Activated CD8-positive, alpha-beta memory T cell treated with anti-CD3 and anti-CD28 coated beads for 4 hours (primary cell): ENCODE results near the gene GPHA2.
A peak's percentile ranks its signal among the peaks of the same experiment; 100 is the strongest.

Experiments used
- DNase-seq, 2 donors: peaks; one replicate each; pipeline ENCODE4 v3.0.0-alpha.2; 2020; ENCODE audit warnings: low read depth in 2 of 2

The GPHA2 gene

GRCh38 chr11:64910451-64911093, 25.1 kb downstream of the GPHA2 start:
- no peak for DNase-seq

GRCh38 chr11:64909653-64910343, 25.9 kb downstream of the GPHA2 start:
- DNase-seq = no peak

- DNase-seq = no peak
Observed at GRCh38 chr11:64908766-64909165, 26.9 kb downstream of the GPHA2 start.

- no peak for DNase-seq
Observed at GRCh38 chr11:64906314-64906635, 29.4 kb downstream of the GPHA2 start.

- no peak for DNase-seq
Observed at GRCh38 chr11:64905516-64906313, 30.0 kb downstream of the GPHA2 start.

GRCh38 chr11:64903291-64903833, 32.3 kb downstream of the GPHA2 start:
- no peak for DNase-seq

GRCh38 chr11:64902102-64902900, 33.4 kb downstream of the GPHA2 start:
- no peak for DNase-seq

- DNase-seq = no peak
Observed at GRCh38 chr11:64900774-64901173, 34.9 kb downstream of the GPHA2 start.

- DNase-seq = peak in 1 of 2 donors; percentile 58
Observed at GRCh38 chr11:64900263-64900678, 35.4 kb downstream of the GPHA2 start.

- no peak for DNase-seq
Observed at GRCh38 chr11:64898541-64898940, 37.2 kb downstream of the GPHA2 start.

- DNase-seq = no peak
Observed at GRCh38 chr11:64898076-64898445, 37.6 kb downstream of the GPHA2 start.

GRCh38 chr11:64897381-64898075, 38.2 kb downstream of the GPHA2 start:
- DNase-seq = no peak

- no peak for DNase-seq
Observed at GRCh38 chr11:64896448-64897022, 39.2 kb downstream of the GPHA2 start.

GRCh38 chr11:64894812-64895452, 40.8 kb downstream of the GPHA2 start:
- no peak for DNase-seq

GRCh38 chr11:64894070-64894811, 41.5 kb downstream of the GPHA2 start:
- peak; percentile 80 to 87 for DNase-seq

- DNase-seq = no peak
Observed at GRCh38 chr11:64893194-64894069, 42.3 kb downstream of the GPHA2 start.

GRCh38 chr11:64892838-64893193, 42.9 kb downstream of the GPHA2 start:
- no peak for DNase-seq

GRCh38 chr11:64892411-64892831, 43.3 kb downstream of the GPHA2 start:
- no peak for DNase-seq

GRCh38 chr11:64891880-64892279, 43.8 kb downstream of the GPHA2 start:
- no peak for DNase-seq
